Measurements from ENCODE around the gene ITPA. TPM values are rescaled to one million over a fixed set of nuclear protein-coding genes. Genes with fewer than 3 reads are reported as not detected.
"Not testable (repeated sequence)": the region's sequence is repeated elsewhere in the genome, so short reads cannot be mapped to it uniquely, and the experiment has no call there.

The ITPA gene
- total RNA-seq, 1 experiment from 2014 or later: 116 TPM

- no peak for DNase-seq (ENCODE audit: extremely low read depth, low read depth)
Observed at GRCh38 chr20:3195590-3196237, 13.6 kb upstream of the ITPA start.

GRCh38 chr20:3199206-3199605, 10.1 kb upstream of the ITPA start:
- DNase-seq (ENCODE audit: extremely low read depth, low read depth): no peak

- no peak for DNase-seq (ENCODE audit: extremely low read depth, low read depth)
Observed at GRCh38 chr20:3199976-3200755, 9.1 kb upstream of the ITPA start.

- no peak for DNase-seq (ENCODE audit: extremely low read depth, low read depth)
Observed at GRCh38 chr20:3202965-3203314, 6.4 kb upstream of the ITPA start.

- no peak for DNase-seq (ENCODE audit: extremely low read depth, low read depth)
Observed at GRCh38 chr20:3203315-3204123, 5.8 kb upstream of the ITPA start.

GRCh38 chr20:3204124-3204794, 5.0 kb upstream of the ITPA start, which contains the start of gene DDRGK1:
DDRGK1 (minus strand) TSS chr20:3204682; CDS start chr20:3204627, 55 bp downstream.
- DNase-seq (ENCODE audit: extremely low read depth, low read depth): peak; percentile 85

GRCh38 chr20:3208786-3209256, 477 bp upstream of the ITPA start:
- no peak for DNase-seq (ENCODE audit: extremely low read depth, low read depth)

- DNase-seq (ENCODE audit: extremely low read depth, low read depth): no peak
Observed at GRCh38 chr20:3209946-3210317, 634 bp downstream of the ITPA start.

GRCh38 chr20:3210346-3210745, 1.0 kb downstream of the ITPA start:
- no peak for DNase-seq (ENCODE audit: extremely low read depth, low read depth)

- DNase-seq (ENCODE audit: extremely low read depth, low read depth): no peak
Observed at GRCh38 chr20:3213226-3213625, 3.9 kb downstream of the ITPA start.

GRCh38 chr20:3215359-3215917, 6.1 kb downstream of the ITPA start:
- DNase-seq (ENCODE audit: extremely low read depth, low read depth): not testable (repeated sequence)

GRCh38 chr20:3218307-3218988, 9.2 kb downstream of the ITPA start:
- peak; percentile 59 for DNase-seq (ENCODE audit: extremely low read depth, low read depth)

- no peak for DNase-seq (ENCODE audit: extremely low read depth, low read depth)
Observed at GRCh38 chr20:3221398-3222226, 12.3 kb downstream of the ITPA start.

- peak; percentile 63 for DNase-seq (ENCODE audit: extremely low read depth, low read depth)
Observed at GRCh38 chr20:3222635-3223600, 13.6 kb downstream of the ITPA start.

- no peak for DNase-seq (ENCODE audit: extremely low read depth, low read depth)
Observed at GRCh38 chr20:3223651-3223993, 14.3 kb downstream of the ITPA start.

- no peak for DNase-seq (ENCODE audit: extremely low read depth, low read depth)
Observed at GRCh38 chr20:3223994-3224680, 14.8 kb downstream of the ITPA start.

GRCh38 chr20:3224681-3225421, 15.6 kb downstream of the ITPA start:
- no peak for DNase-seq (ENCODE audit: extremely low read depth, low read depth)
